Brain pericyte (primary cell): ENCODE results near the gene PDRG1.

ENCODE experiments used
- DNase-seq: peaks from one replicate; pipeline ENCODE4 v3.0.0-alpha.2; 2012; ENCODE audit warnings: low read depth, low spot score

The PDRG1 gene

GRCh38 chr20:31951530-31952453, at the start of gene PDRG1:
PDRG1 (minus strand) TSS chr20:31952046; CDS start chr20:31951961, 85 bp downstream.
- peak; percentile 90 for DNase-seq

GRCh38 chr20:31998246-31998645, 46.4 kb upstream of the PDRG1 start:
- DNase-seq = no peak

GRCh38 chr20:31996996-31997395, 45.1 kb upstream of the PDRG1 start:
- DNase-seq = no peak

GRCh38 chr20:31992086-31992485, 40.2 kb upstream of the PDRG1 start:
- no peak for DNase-seq

GRCh38 chr20:31991339-31991705, 39.5 kb upstream of the PDRG1 start:
- DNase-seq = no peak

GRCh38 chr20:31990641-31991338, 38.9 kb upstream of the PDRG1 start:
- no peak for DNase-seq

- no peak for DNase-seq
These were observed 37.3 kb upstream of the PDRG1 start for GRCh38 chr20:31989030-31989645.

GRCh38 chr20:31988430-31989015, 36.7 kb upstream of the PDRG1 start:
- no peak for DNase-seq

- DNase-seq = no peak
These were observed 35.9 kb upstream of the PDRG1 start for GRCh38 chr20:31987744-31988143.

- DNase-seq = no peak
These were observed 33.2 kb upstream of the PDRG1 start for GRCh38 chr20:31984981-31985471.

- DNase-seq = no peak
These were observed 29.9 kb upstream of the PDRG1 start for GRCh38 chr20:31981784-31982183.

- DNase-seq = no peak
These were observed 28.0 kb upstream of the PDRG1 start for GRCh38 chr20:31979713-31980426.

- DNase-seq = no peak
These were observed 25.2 kb upstream of the PDRG1 start for GRCh38 chr20:31977080-31977479.

- no peak for DNase-seq
These were observed 24.0 kb upstream of the PDRG1 start for GRCh38 chr20:31975874-31976273.

GRCh38 chr20:31974951-31975487, 23.2 kb upstream of the PDRG1 start:
- DNase-seq = no peak

- no peak for DNase-seq
These were observed 22.4 kb upstream of the PDRG1 start for GRCh38 chr20:31974296-31974695.

GRCh38 chr20:31972471-31973021, 20.7 kb upstream of the PDRG1 start:
- no peak for DNase-seq

- DNase-seq = no peak
These were observed 18.1 kb upstream of the PDRG1 start for GRCh38 chr20:31969991-31970390.

- peak; percentile 34 for DNase-seq
These were observed 16.7 kb upstream of the PDRG1 start for GRCh38 chr20:31968291-31969126.

- DNase-seq = no peak
These were observed 16.0 kb upstream of the PDRG1 start, which contains the start of gene XKR7 for GRCh38 chr20:31967830-31968249. XKR7 (plus strand) TSS chr20:31968151; CDS start chr20:31968176, 25 bp downstream.
